HEK293T (cell line): ENCODE results near the gene ZDHHC9.

Experiments used
- BHLHE40 ChIP-seq: fragments of 450-650 bp; IDR thresholded peaks from 2 replicates; pipeline ENCODE4 v1.6.1; 2016; ENCODE audit warnings: mild to moderate bottlenecking, moderate library complexity, borderline replicate concordance
- NFRKB ChIP-seq: fragments of 450-650 bp; IDR thresholded peaks from 2 replicates; pipeline ENCODE4 v1.6.1; 2016; ENCODE audit warnings: mild to moderate bottlenecking, moderate library complexity
- TARDBP ChIP-seq: fragments of 450-650 bp; IDR thresholded peaks from 2 replicates; pipeline ENCODE4 v1.6.1; 2016
- ZNF384 ChIP-seq: fragments of 450-650 bp; IDR thresholded peaks from 2 replicates; pipeline ENCODE4 v1.6.1; 2016

DNA sequence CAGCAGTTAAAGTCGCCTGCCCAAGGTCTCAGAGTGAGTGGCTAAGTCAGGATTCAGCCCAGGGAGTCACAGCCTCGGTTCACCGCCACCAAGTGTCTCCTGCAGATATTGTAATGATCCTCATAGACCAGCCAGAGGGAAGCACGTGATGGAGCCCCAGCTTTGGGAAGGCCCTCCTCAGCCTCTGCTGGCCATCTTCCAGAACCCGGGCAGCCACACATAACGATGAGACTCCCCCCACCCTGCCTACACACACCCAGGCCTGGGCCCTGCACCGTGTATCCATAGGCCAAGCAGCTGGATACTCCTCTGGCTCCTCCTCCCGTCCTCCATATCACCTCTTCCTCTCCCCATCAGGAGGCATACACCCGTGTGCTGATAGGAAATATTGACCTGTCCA lies 83.5 kb downstream of the ZDHHC9 start:
- TF ChIP-seq ZNF384: no peak
- TF ChIP-seq TARDBP: no peak
- TF ChIP-seq BHLHE40: no peak
- TF ChIP-seq NFRKB: no peak
